HG03457 (cell line): Measurements from ENCODE around the gene PHLPP1.
"Not testable (repeated sequence)": the region's sequence is repeated elsewhere in the genome, so short reads cannot be mapped to it uniquely, and the experiment has no call there.

Source experiments
- ATAC-seq: cut with Tn5 transposase; IDR thresholded peaks from one replicate; pipeline ENCODE4 v1.9.1; 2021; ENCODE audit warnings: moderate number of reproducible peaks; ENCODE audit not compliant: unreplicated experiment

Gene PHLPP1

DNA sequence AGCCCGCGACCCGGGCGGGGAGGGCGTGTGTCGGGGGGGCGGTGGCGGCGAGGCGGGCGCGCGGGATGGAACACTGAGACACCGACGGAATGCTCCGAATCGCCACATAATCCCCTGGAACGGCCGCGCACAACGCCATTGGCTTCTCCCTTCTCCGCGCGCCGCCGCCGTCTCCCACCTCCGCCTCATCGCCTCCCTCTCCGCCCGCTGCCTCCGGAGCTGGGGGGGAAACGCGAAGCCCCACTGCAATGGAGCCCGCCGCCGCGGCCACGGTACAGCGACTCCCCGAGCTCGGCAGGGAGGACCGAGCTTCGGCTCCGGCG lies at the start of gene PHLPP1:
TSS of gene PHLPP1 (plus strand) at position 106 of the 323 bp plus-strand sequence. CDS start at position 249, 143 bp downstream.
- ATAC-seq = peak; percentile 7

DNA sequence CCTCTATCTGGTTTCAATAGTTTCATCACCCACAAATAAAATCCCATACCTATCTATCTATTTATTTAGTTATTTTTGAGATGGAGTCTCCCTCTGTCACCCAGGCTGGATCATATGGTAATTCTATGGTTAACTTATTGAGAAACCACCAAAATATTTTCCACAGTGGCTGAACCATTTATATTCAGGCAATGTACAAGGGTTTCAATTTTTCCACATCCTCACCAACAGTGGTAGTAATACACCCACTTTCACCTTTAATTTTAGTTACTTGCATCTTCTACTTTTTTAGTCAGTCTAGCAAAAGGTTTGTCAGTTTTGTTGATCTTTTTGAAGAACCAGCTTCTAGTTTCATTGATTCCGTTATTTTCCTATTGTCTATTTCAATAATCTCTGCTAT lies 46.1 kb upstream of the PHLPP1 start:
- no peak for ATAC-seq

DNA sequence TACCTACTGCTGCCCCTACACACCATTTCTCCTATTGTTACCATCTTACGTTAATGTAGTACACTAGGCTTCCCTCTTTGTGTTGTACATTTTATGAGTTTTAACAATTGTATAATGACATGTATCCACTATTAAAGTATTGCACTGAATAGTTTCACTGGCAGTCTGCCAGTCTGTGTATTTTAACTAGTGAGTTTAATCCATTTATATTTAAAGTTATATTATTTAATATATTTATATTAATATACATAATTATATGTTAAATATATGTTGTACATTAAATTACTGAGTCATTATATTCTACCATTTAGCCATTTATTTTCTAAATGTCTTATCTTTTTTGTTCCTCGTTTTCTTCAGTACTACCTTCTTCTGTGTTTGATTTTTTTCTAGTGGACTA lies 44.8 kb upstream of the PHLPP1 start:
- no peak for ATAC-seq

DNA sequence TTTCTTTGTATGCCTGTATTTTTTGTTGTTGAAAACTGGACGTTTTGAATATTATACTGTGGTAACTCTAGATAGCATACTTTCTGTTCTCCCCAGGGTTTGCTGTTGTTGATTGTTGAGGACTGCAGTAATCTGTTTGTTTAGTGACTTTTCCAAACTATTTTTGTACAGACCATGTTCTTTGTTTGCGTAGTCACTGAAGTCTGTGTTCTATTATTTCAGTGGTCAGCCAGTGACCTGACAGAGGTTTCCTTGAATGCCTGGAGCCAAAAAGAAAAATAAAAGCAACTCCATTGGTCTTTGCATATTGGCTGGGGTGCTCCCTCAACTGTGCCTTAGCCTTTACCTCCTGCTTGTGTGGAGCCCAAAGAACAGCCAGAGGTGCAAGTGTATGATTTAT lies 42.7 kb upstream of the PHLPP1 start:
- no peak for ATAC-seq

DNA sequence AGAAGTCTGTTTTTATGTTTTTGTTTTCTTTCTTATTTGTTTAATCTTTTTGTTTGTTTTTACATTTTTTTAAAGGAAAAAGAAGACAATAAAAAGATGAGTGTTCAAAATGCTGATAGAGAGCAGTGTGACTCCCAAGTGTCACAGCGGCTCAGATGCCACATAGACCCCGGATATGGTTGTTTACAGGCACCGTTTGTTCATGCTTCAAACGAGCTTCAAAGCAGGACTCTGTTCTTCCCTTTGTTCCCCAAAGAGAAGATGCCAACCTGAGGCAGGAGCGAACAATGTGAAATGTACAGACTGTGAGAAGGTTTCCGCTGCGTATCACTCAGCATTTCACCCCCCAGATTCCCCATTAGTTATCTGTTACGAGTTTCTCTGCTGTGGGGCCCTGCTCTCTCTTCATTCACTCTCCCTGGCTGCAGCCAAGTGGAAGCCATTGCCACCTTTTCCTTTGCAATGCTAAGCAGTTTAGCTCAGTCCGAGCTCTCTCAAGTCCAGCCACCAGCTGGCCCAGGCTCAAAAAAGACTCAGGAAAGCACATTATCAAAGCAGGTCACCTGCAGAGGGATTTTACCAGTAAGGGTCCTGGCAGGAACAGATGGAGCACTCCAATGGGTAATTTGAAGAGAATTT lies 36.4 kb upstream of the PHLPP1 start:
- no peak for ATAC-seq

DNA sequence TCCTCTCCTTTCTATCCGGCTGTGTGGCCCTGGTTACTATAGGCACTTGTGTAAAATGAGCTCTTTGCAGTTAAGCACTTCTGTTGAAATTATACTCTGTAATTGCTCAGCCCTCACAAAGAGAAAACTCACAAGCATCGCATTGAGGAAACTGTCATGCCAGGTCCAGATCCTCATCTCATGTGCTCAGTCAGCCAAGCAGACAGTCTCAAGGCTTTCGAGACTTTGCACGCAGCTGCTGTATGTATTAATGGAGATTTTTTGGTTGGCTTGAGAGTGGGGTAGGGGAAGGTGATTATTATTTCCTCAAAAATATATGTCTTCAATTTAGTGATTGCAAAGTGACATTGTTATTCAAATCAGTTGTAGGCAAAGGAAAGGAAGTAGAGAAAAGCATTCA lies 33.0 kb upstream of the PHLPP1 start:
- ATAC-seq = no peak

DNA sequence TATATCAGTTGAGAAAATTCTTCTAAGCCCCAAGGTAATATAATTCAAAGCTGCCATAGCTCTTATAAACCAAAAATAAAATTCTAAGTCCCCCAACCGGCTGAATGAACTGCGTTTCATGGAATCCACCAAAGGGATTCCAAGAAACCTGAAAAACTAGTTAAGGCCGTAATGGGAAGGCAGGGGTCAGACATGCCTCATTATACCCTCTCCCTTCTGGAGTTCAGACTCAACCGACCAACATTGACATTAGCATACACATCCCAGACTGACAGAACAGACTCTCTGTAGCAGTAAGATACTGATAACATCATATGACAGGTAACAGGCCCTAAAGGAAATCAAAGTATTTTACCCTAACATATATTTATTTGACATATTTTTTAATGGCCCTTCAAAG lies 31.4 kb upstream of the PHLPP1 start:
- ATAC-seq = no peak

DNA sequence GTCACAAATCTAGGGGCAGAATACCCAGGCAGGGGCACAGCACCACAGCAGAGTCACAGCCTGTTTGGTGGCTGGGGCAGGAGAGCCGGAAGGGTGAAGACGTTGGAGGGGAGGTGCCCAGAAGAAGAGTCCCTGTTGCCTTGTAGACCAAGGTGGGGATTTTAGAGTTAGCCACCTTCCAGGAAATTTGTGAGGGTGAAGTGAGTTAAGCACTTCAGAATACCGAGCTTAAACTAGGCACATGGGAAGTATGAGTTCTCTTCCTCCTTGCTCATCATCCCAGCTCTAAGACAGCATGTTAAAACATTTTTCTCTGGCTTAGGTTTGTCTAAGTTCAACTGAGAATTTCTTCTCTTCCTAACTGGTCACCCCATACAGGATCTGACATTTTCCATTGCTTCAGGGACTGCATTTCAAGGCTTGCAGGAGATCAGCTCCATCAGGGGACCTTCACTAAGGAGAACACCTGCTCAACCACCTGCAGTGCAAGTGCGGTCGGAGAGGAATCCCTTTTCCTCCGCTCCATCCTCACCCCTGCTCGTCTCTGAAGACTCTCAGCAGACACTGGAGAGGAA lies 26.5 kb upstream of the PHLPP1 start:
- no peak for ATAC-seq

DNA sequence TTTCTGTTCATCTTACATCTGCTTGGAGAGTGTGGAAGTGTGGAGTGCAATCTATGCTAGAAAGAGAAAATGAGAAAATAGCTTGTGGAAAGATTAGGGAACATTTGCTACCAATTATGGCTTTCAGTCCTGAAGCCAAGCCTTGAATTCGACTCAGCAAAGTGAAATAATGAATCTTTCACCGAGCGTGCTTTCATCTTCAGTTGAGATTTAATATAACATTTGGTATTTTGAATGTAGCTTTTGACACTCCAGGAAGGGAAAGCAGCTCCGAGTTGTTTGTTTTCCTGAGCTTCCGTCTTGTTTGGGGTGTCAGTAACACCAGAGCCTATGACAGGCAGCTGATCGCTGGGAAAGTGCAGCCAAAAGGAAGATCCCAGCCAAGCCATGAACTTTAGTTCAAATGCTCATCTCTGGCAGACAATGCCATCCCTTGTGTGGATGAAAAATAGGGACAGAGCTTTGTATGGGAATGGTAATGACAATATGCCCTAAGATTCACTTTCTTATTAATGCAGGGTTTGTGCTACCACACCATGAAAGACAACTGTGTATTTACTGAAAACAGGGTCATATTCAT lies 25.0 kb upstream of the PHLPP1 start:
- no peak for ATAC-seq

DNA sequence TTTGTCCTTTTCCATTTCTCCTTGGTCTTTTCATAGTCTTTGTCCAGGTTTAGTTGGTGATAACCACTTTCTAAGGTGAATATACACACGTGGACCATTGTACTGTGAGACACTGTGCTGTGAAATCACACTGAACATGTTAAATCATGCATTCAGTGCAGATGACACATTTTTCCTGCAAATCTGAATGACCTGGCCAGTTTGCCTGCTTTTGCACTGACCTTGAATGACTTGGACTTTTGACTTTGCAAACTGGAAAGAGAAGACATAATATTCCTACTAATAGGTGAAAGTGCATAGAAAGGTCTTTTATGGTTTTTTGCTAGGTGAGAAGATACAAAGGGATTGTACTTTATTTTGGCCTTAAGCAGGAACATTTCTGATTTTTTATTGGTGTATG lies 21.7 kb upstream of the PHLPP1 start:
- no peak for ATAC-seq

DNA sequence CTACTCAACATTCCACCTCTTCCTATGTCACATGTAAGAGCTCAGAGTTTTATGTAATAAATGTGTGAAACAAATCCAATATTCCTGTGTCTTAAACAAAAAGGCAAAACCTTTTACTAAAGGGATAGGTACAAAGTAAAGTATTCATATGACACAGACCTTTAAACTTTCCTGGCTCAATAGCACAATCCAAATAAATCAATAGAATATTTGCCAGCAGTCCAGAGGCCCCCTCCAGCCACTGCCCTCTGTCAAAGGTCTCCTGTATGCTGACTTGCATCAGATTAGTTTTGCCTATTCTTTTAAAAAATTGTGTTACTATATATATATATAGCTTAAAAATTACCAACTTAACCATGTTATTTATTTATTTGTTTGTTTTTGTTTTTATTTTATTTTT lies 17.7 kb upstream of the PHLPP1 start:
- no peak for ATAC-seq

DNA sequence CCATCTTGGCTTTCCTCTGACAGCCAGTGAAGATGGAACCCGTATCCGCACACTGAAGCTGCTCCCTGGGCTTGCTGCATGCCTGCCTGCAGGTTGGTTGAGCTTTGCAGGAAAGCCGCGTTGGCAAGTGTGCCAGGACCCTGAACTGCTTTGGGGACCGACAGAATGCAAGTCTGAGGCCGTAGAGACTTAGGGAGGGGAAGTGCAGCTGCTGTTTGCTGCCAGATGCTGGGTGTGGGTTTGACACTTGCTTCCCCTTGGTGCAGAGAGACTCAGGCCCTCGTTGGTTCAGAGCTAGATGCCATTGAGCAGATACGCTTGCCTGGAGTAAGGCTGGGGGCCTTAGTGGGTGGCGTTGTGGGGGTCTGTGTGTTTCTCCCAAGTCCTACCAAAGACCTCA lies 13.1 kb upstream of the PHLPP1 start:
- ATAC-seq = no peak

DNA sequence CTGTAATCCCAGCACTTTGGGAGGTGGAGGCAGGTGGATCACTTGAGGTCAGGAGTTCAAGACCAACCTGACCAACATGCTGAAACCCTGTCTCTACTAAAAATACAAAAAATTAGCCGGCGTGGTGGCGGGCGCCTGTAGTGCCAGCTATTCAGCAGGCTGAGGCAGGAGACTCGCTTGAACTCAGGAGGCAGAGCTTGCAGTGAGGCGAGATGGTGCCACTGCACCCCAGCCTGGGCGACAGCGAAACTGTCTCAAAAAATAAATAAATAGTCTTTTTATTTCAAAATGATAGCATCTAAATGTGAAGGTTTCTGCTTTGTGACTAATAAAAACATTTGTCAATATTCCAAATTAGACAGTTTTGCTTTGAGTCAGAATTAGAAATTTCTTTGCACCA lies 8.5 kb upstream of the PHLPP1 start:
- ATAC-seq = not testable (repeated sequence)

DNA sequence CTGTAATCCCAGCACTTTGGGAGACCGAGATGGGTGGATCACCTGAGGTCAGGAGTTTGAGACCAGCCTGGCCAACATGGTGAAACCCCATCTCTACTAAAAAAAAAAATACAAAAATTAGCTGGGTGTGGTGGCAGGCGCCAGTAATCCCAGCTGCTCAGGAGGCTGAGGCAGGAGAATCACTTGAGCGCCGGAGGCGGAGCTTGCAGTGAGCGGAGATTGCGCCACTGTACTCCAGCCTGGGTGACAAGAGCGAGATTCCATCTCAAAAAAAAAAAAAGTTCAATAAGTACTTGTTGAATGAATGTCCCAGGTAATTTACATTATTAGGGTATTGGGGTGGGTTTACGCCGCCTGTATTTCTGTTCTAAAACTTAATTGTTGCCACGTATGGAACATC lies 5.4 kb upstream of the PHLPP1 start:
- not testable (repeated sequence) for ATAC-seq

DNA sequence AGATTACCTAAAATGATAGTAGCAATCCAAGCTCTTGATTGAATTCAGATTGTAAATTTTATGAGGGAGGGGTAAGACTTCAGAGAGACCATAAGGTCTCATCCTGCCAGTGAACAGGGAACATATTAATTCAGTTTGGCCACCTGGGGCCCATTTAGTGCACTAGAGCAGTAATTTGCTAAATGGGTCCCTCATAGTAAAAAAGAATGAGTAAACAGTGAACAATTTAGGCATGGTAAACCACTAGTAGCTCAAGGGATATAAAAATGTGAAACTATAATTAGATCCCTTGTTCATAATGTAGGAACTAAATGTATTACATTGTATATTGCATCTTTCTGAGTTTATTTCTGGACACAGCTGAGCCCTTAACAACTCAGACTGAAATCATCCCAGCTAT lies 4.9 kb upstream of the PHLPP1 start:
- ATAC-seq = no peak

DNA sequence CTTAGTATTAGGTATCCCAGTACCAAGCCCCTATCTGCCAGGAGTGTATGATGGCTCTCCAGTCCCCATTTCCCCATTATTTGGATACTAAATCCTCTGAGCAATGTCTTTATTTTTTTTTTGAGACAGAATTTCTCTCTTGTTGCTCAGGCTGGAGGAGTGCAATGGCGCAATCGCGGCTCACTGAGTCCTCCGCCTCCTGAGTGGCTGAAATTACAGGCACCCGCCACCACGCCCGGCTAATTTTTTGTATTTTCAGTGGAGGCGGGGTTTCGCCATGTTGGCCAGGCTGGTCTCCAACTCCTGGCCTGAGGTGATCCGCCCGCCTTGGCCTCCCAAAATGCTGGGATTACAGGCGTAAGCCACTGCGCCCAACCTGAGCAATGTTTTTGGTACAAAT lies 3.6 kb upstream of the PHLPP1 start:
- no peak for ATAC-seq

DNA sequence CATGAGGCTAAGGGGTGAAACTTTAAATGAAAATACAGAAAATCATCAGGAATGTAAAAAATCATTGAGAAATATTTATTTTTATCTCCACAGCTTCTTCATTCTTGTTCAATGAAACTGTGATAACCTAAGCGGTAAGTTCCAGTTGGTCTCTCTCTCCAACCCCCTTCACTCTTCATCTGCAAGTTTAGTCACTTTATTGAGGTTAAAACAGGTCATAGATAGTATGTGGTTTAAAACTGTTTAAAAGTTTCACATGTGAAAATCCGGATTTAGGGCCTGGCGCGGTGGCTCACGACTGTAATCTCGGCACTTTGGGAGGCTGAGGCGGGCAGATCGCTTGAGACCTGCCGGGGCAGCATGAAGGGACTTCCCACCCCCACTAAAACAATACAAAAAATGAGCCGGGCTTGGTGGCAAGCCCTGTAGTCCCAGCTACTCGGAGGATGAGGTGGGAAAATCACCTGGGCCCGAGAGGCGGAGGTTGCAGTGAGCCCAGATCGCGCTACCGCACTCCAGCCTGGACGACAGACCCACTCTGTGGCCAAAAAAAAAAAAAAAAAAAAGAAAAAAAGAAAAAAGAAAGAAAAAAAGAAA lies 1.6 kb upstream of the PHLPP1 start:
- ATAC-seq = no peak

DNA sequence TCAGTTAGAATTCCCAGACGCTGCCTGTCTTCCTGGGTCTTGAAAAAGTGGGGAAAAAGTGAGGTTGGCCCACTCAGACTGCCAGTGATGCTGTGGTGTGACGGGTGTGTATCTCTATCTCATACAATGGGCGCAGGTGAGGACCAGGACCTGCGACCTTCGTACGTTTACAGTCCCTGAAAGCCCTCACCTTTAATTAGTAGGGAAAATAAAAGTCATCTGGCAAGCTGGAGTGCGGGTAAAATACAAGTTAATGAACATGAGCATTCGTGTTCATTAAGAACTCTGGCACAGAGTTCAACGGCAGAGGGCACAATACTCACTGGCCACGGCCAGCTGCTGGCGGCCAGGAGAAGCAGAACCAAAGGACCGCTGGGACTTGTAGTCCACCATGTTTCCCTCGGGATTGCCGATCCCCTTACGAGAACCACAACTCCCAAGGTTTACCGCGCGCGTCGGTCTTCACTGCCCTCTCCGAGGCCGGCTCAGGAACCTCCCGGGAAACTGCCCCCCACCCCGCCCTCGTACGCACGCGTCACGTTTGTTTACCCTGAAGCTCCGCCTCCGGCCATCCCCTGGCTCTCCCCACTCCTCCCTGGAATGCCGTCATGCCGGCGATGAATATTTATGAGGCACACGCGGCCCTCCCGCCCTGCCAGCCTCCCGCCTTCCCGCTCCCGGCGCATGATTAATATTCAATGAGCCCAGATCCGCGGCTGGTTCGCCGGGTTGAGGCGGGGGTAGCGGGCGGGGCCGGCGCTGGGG lies 488 bp upstream of the PHLPP1 start:
- ATAC-seq = peak; percentile 73

DNA sequence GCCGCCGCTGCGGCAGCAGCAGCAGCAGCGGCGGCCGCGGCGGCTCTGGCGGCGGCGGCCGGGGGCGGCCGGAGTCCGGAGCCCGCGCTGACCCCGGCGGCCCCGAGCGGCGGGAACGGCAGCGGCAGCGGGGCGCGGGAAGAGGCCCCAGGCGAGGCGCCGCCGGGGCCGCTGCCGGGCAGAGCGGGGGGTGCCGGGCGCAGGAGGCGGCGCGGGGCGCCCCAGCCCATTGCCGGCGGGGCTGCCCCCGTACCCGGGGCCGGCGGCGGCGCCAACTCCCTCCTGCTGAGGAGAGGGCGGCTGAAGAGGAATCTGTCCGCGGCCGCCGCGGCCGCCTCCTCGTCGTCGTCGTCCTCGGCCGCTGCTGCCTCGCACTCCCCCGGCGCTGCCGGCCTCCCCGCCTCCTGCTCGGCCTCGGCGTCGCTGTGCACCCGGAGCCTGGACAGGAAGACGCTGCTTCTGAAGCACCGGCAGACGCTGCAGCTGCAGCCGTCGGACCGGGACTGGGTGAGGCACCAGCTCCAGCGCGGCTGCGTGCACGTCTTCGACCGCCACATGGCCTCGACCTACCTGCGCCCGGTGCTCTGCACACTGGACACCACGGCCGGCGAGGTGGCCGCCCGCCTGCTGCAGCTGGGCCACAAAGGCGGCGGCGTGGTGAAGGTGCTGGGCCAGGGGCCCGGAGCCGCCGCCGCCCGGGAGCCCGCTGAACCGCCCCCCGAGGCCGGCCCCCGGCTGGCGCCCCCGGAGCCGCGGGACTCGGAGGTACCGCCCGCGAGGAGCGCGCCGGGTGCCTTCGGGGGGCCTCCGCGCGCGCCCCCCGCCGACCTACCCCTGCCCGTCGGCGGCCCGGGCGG lies 646 bp downstream of the PHLPP1 start:
- ATAC-seq = peak; percentile 19

DNA sequence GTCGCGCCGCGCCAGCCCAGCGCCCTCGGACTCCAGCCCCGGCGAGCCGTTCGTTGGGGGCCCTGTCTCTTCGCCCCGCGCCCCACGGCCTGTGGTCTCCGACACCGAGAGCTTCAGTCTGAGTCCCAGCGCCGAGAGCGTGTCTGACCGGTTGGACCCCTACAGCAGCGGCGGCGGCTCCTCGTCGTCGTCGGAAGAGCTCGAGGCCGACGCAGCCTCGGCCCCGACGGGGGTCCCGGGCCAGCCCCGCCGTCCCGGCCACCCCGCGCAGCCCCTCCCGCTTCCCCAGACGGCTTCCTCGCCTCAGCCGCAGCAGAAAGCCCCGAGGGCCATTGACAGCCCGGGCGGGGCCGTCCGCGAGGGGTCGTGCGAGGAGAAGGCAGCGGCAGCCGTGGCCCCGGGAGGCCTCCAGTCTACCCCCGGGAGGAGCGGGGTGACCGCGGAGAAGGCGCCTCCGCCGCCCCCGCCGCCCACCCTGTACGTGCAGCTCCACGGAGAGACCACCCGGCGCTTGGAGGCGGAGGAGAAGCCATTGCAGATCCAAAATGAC lies 1.4 kb downstream of the PHLPP1 start:
- ATAC-seq = no peak
